ENCODE data around the gene GRIA1.

GRIA1 gene

DNA sequence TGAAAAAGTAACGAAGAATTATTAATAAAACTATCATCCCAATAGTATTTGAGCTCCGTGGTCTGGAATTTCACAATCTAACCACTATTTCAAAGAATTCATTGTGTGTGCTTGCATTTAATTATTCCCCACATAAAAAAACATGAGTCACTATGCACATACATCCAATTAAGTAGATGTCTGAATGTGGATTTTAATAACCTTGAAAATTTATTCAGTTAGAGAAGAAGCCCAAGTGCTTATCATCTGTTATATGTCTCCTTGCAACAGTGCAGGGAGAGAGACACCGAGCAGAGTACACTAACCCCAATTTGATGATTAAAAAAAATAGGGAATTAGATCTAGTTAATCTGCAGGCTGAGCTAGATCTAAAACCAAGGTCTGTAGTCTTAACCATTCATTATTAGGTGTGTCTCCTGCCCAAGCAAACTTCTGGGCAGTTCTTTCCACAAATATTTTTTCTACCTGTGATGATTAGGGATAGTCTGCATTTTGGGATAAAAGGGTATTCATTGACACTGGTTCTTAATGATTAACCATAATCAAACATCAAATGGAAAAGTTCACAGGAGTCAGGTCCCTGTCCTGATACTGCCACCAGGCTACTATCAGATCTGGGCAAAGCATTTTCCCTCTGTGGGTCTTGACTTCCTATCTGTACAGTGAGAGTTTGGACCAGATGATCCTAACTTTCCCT lies 164.2 kb downstream of the GRIA1 start:
- DNase-seq = no peak
- no peaks in the 10 kb centered on the region for H3K27me3 ChIP-seq (ENCODE audit: control insufficient read depth in 1 of 2, insufficient read depth in 1 of 2, low read length in 2 of 2)
- H3K4ac ChIP-seq (ENCODE audit: low read depth in 1 of 2, low read length in 2 of 2) = no peak overlapping the region
- H3K27ac ChIP-seq (ENCODE audit: low read length, poor library complexity, severe bottlenecking) = no peak overlapping the region
- no peaks in the 10 kb centered on the region for H3K9me3 ChIP-seq (ENCODE audit: control insufficient read depth, low read length)
- H2BK5ac ChIP-seq (ENCODE audit: low read depth, low read length, poor library complexity, severe bottlenecking) = no peak overlapping the region
- no peaks in the 10 kb centered on the region for H3K36me3 ChIP-seq (ENCODE audit: control insufficient read depth in 1 of 2, insufficient read depth in 2 of 2, low read depth in 1 of 2, low read length in 2 of 2)
- H2BK120ac ChIP-seq (ENCODE audit: low read depth, low read length) = no peak overlapping the region
- no peak overlapping the region for H3K14ac ChIP-seq (ENCODE audit: low read length in 2 of 2)
- H3K23ac ChIP-seq (ENCODE audit: low read length in 2 of 2) = no peak overlapping the region
- H3K4me2 ChIP-seq (ENCODE audit: low read length, poor library complexity, severe bottlenecking) = no peak overlapping the region
- no peak overlapping the region for H4K8ac ChIP-seq (ENCODE audit: low read length)
- 100% methylated on average over 2 of the region's 3 CpGs for WGBS
- no peak overlapping the region for H4K91ac ChIP-seq (ENCODE audit: low read length)
- no peak overlapping the region for H2BK15ac ChIP-seq (ENCODE audit: low read depth, poor library complexity, severe bottlenecking)
- H3K79me1 ChIP-seq (replicated peaks; ENCODE audit: low read length, poor library complexity, severe bottlenecking) = no peaks in the 10 kb centered on the region
- H3K4me3 ChIP-seq (ENCODE audit: insufficient read depth in 1 of 2, low read depth in 1 of 2, low read length in 2 of 2) = no peak overlapping the region
- H3K18ac ChIP-seq (ENCODE audit: low read depth in 1 of 2, low read length in 2 of 2) = no peak overlapping the region
- H2BK12ac ChIP-seq (ENCODE audit: low read length in 2 of 2) = no peak overlapping the region
- no peak overlapping the region for H3K9ac ChIP-seq (ENCODE audit: low read length)
- H3K4me1 ChIP-seq (ENCODE audit: control insufficient read depth, insufficient read depth, low read depth, low read length) = no peaks in the 10 kb centered on the region
- H2AK5ac ChIP-seq (ENCODE audit: low read length, severe bottlenecking) = no peak overlapping the region
- no peak overlapping the region for H2AFZ ChIP-seq (ENCODE audit: low read depth, low read length)

DNA sequence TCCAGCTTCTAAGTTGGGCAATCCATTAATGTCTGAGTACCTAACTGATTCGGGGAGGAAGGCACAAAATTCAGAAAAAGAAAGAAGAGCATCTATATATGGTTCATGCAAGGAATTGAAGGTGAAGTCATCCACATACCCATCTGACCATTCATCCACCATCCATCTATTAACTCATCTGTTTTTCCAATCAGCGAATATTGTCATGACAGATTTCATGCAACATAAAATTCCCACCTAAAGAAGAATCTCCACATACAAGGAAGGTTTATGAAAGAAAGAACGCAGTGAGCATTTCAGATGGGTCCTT lies 164.7 kb downstream of the GRIA1 start:
- Histone ChIP-seq H2BK15ac (ENCODE audit: low read depth, poor library complexity, severe bottlenecking) (no peak overlapping the region), H2BK5ac (ENCODE audit: low read depth, low read length, poor library complexity, severe bottlenecking) (no peak overlapping the region), H4K91ac (ENCODE audit: low read length) (no peak overlapping the region), H3K79me1 (replicated peaks; ENCODE audit: low read length, poor library complexity, severe bottlenecking) (no peaks in the 10 kb centered on the region), H3K14ac (ENCODE audit: low read length in 2 of 2) (no peak overlapping the region), H3K4me1 (ENCODE audit: control insufficient read depth, insufficient read depth, low read depth, low read length) (no peaks in the 10 kb centered on the region), H3K9ac (ENCODE audit: low read length) (no peak overlapping the region), H3K36me3 (ENCODE audit: control insufficient read depth in 1 of 2, insufficient read depth in 2 of 2, low read depth in 1 of 2, low read length in 2 of 2) (no peaks in the 10 kb centered on the region), H2BK12ac (ENCODE audit: low read length in 2 of 2) (no peak overlapping the region), H2AK5ac (ENCODE audit: low read length, severe bottlenecking) (no peak overlapping the region), H3K4me2 (ENCODE audit: low read length, poor library complexity, severe bottlenecking) (no peak overlapping the region), H2AFZ (ENCODE audit: low read depth, low read length) (no peak overlapping the region), H3K27ac (ENCODE audit: low read length, poor library complexity, severe bottlenecking) (no peak overlapping the region), H3K4me3 (ENCODE audit: insufficient read depth in 1 of 2, low read depth in 1 of 2, low read length in 2 of 2) (no peak overlapping the region), H3K9me3 (ENCODE audit: control insufficient read depth, low read length) (no peaks in the 10 kb centered on the region), H3K18ac (ENCODE audit: low read depth in 1 of 2, low read length in 2 of 2) (no peak overlapping the region), H3K4ac (ENCODE audit: low read depth in 1 of 2, low read length in 2 of 2) (no peak overlapping the region), H2BK120ac (ENCODE audit: low read depth, low read length) (no peak overlapping the region), H4K8ac (ENCODE audit: low read length) (no peak overlapping the region), H3K23ac (ENCODE audit: low read length in 2 of 2) (no peak overlapping the region), H3K27me3 (ENCODE audit: control insufficient read depth in 1 of 2, insufficient read depth in 1 of 2, low read length in 2 of 2) (no peaks in the 10 kb centered on the region)
- no peak for DNase-seq
- 93% methylated on average over 1 of the region's 3 CpGs for WGBS

DNA sequence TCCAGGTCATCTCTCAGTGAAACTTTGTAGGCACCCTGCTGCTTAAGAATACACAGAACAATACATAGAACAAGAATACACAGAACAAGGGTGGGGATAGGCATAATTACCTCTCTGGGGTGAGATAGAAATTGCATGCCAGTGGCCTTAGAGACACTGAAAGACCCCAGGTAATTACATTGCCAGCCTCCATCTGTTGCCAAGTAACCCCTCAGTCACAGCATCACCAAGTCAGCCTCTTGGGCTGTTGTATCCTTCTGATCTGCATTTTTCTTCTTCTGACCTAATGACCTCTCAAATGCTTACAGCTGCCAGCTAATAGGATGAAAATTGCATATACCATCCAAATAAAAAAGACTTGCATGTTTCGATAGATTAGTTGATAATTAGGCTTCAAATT lies 167.7 kb downstream of the GRIA1 start:
- no peak overlapping the region for H3K9ac ChIP-seq (ENCODE audit: low read length)

DNA sequence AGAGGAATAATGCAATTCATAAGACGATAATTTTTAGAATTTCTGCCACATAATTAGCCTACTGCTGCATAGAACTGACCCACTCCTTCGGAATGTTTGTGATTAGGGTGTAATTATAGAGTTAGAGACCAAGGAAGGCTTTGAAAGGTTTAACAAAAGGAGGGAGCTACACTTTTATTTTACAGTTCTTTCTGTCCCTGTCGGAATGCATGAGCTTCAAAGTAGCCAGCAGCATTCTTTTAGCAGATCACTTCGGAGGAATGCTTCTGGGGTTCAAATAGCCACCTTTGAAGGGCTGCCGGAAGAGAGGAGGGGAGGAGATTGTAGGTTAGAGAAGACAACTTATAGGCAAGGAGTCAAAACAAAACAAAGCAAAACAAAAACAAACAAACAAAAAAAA lies 168.1 kb downstream of the GRIA1 start:
- no peak overlapping the region for H3K9ac ChIP-seq (ENCODE audit: low read length)
- H3K4me3 ChIP-seq (ENCODE audit: insufficient read depth in 1 of 2, low read depth in 1 of 2, low read length in 2 of 2) = no peak overlapping the region
- H3K23ac ChIP-seq (ENCODE audit: low read length in 2 of 2) = no peak overlapping the region
- H3K79me1 ChIP-seq (replicated peaks; ENCODE audit: low read length, poor library complexity, severe bottlenecking) = no peaks in the 10 kb centered on the region
- H2AK5ac ChIP-seq (ENCODE audit: low read length, severe bottlenecking) = no peak overlapping the region
- WGBS = 32% methylated on average over 2 of the region's 5 CpGs
- no peak overlapping the region for H2BK5ac ChIP-seq (ENCODE audit: low read depth, low read length, poor library complexity, severe bottlenecking)
- no peaks in the 10 kb centered on the region for H3K4me1 ChIP-seq (ENCODE audit: control insufficient read depth, insufficient read depth, low read depth, low read length)
- no peak for DNase-seq
- no peak overlapping the region for H3K14ac ChIP-seq (ENCODE audit: low read length in 2 of 2)
- H4K91ac ChIP-seq (ENCODE audit: low read length) = no peak overlapping the region
- no peak overlapping the region for H2AFZ ChIP-seq (ENCODE audit: low read depth, low read length)
- H2BK15ac ChIP-seq (ENCODE audit: low read depth, poor library complexity, severe bottlenecking) = peak overlapping the region; percentile 12
- no peaks in the 10 kb centered on the region for H3K36me3 ChIP-seq (ENCODE audit: control insufficient read depth in 1 of 2, insufficient read depth in 2 of 2, low read depth in 1 of 2, low read length in 2 of 2)
- no peak overlapping the region for H3K18ac ChIP-seq (ENCODE audit: low read depth in 1 of 2, low read length in 2 of 2)
- no peak overlapping the region for H2BK12ac ChIP-seq (ENCODE audit: low read length in 2 of 2)
- no peak overlapping the region for H3K4ac ChIP-seq (ENCODE audit: low read depth in 1 of 2, low read length in 2 of 2)
- no peak overlapping the region for H4K8ac ChIP-seq (ENCODE audit: low read length)
- no peaks in the 10 kb centered on the region for H3K9me3 ChIP-seq (ENCODE audit: control insufficient read depth, low read length)
- H2BK120ac ChIP-seq (ENCODE audit: low read depth, low read length) = no peak overlapping the region
- H3K27me3 ChIP-seq (ENCODE audit: control insufficient read depth in 1 of 2, insufficient read depth in 1 of 2, low read length in 2 of 2) = no peaks in the 10 kb centered on the region
- H3K27ac ChIP-seq (ENCODE audit: low read length, poor library complexity, severe bottlenecking) = no peak overlapping the region
- H3K4me2 ChIP-seq (ENCODE audit: low read length, poor library complexity, severe bottlenecking) = no peak overlapping the region

More for the DNA sequence above, 167.7 kb downstream of the GRIA1 start:
- Histone ChIP-seq H3K9me3 (ENCODE audit: control insufficient read depth, low read length) (no peaks in the 10 kb centered on the region), H2BK15ac (ENCODE audit: low read depth, poor library complexity, severe bottlenecking) (peak overlapping the region; percentile 15), H3K36me3 (ENCODE audit: control insufficient read depth in 1 of 2, insufficient read depth in 2 of 2, low read depth in 1 of 2, low read length in 2 of 2) (no peaks in the 10 kb centered on the region), H2AK5ac (ENCODE audit: low read length, severe bottlenecking) (no peak overlapping the region), H3K14ac (ENCODE audit: low read length in 2 of 2) (no peak overlapping the region), H3K27me3 (ENCODE audit: control insufficient read depth in 1 of 2, insufficient read depth in 1 of 2, low read length in 2 of 2) (no peaks in the 10 kb centered on the region), H3K23ac (ENCODE audit: low read length in 2 of 2) (no peak overlapping the region), H3K27ac (ENCODE audit: low read length, poor library complexity, severe bottlenecking) (no peak overlapping the region), H2BK12ac (ENCODE audit: low read length in 2 of 2) (no peak overlapping the region), H3K79me1 (replicated peaks; ENCODE audit: low read length, poor library complexity, severe bottlenecking) (no peaks in the 10 kb centered on the region), H3K4me1 (ENCODE audit: control insufficient read depth, insufficient read depth, low read depth, low read length) (no peaks in the 10 kb centered on the region), H2BK5ac (ENCODE audit: low read depth, low read length, poor library complexity, severe bottlenecking) (no peak overlapping the region), H3K18ac (ENCODE audit: low read depth in 1 of 2, low read length in 2 of 2) (no peak overlapping the region), H2AFZ (ENCODE audit: low read depth, low read length) (no peak overlapping the region), H2BK120ac (ENCODE audit: low read depth, low read length) (no peak overlapping the region), H3K4me2 (ENCODE audit: low read length, poor library complexity, severe bottlenecking) (no peak overlapping the region), H3K4ac (ENCODE audit: low read depth in 1 of 2, low read length in 2 of 2) (no peak overlapping the region), H4K91ac (ENCODE audit: low read length) (no peak overlapping the region), H4K8ac (ENCODE audit: low read length) (no peak overlapping the region), H3K4me3 (ENCODE audit: insufficient read depth in 1 of 2, low read depth in 1 of 2, low read length in 2 of 2) (no peak overlapping the region)
- no peak for DNase-seq
- whole genome bisulfite sequencing = no CpG with 5 or more reads among the region's 1 CpG
